CD14-positive monocyte (primary cell): ENCODE results near the gene OCEL1. TPM values are rescaled to one million over a fixed set of nuclear protein-coding genes. Genes with fewer than 3 reads are reported as not detected.
A peak's percentile ranks its signal among the peaks of the same experiment; 100 is the strongest.

Source experiments
- DNase-seq, 3 donors: peaks; one replicate each; pipeline ENCODE4 v3.0.0-alpha.2; 2011 to 2022
- H2AFZ ChIP-seq: 2 replicates; pipeline ENCODE4 v1.6.0; 2012; ENCODE audit warnings: mild to moderate bottlenecking, low read depth, low read length, inconsistent platforms; ENCODE audit not compliant: insufficient read depth, poor library complexity, severe bottlenecking
- H3K27ac ChIP-seq, 2 donors: 1 replicate in 1 of 2; 2 replicates in 1 of 2; pipeline ENCODE4 v1.5.1; 2012 to 2013; ENCODE audit warnings: low read length in 2 of 2, control low read depth in 1 of 2, inconsistent platforms in 1 of 2, low read depth in 1 of 2, mild to moderate bottlenecking in 1 of 2
- H3K27me3 ChIP-seq, 2 donors: one replicate each; pipeline versions ENCODE4 v1.6.0 to v1.6.1; 2011 to 2013; ENCODE audit warnings: low read length in 2 of 2; ENCODE audit not compliant: control insufficient read depth in 2 of 2, insufficient read depth in 2 of 2
- H3K36me3 ChIP-seq, 2 donors: replicated peaks in 1 of 2; 1 replicate in 1 of 2; 2 replicates in 1 of 2; pipeline versions ENCODE4 v1.5.1 to v1.6.1; 2012 to 2013; ENCODE audit warnings: low read length in 2 of 2, control low read depth in 1 of 2, inconsistent platforms in 1 of 2, mild to moderate bottlenecking in 1 of 2; ENCODE audit not compliant: insufficient read depth in 2 of 2, control insufficient read depth in 1 of 2
- H3K4me1 ChIP-seq, 2 donors: 1 replicate in 1 of 2; 2 replicates in 1 of 2; pipeline versions ENCODE4 v1.5.1 to v1.6.1; 2012 to 2013; ENCODE audit warnings: low read length in 2 of 2, control low read depth in 1 of 2, inconsistent platforms in 1 of 2, mild to moderate bottlenecking in 1 of 2, moderate library complexity in 1 of 2; ENCODE audit not compliant: insufficient read depth in 2 of 2, control insufficient read depth in 1 of 2
- H3K4me2 ChIP-seq: replicated peaks from 2 replicates; pipeline ENCODE3; 2012; ENCODE audit warnings: low read length, moderate library complexity, mild to moderate bottlenecking; ENCODE audit not compliant: poor library complexity, severe bottlenecking; ENCODE audit errors: extremely low read depth
- H3K4me3 ChIP-seq, 3 experiments: fragments of 200-600 bp in 1 of 3; sonication (generic) in 1 of 3; replicated peaks in 1 of 3; 1 replicate in 2 of 3; 2 replicates in 1 of 3; pipeline ENCODE4 v1.5.1; 2011 to 2013; ENCODE audit warnings: low read length in 3 of 3, mild to moderate bottlenecking in 3 of 3, control low read depth in 2 of 3, low read depth in 2 of 3, inconsistent platforms in 1 of 3, moderate library complexity in 1 of 3
- H3K79me2 ChIP-seq: 2 replicates; pipeline ENCODE4 v1.6.0; 2012; ENCODE audit warnings: mild to moderate bottlenecking, control low read depth, inconsistent platforms, low read length, moderate library complexity; ENCODE audit not compliant: insufficient read depth
- H3K9ac ChIP-seq: 2 replicates; pipeline ENCODE4 v1.6.0; 2017; ENCODE audit warnings: low read length, mild to moderate bottlenecking; ENCODE audit not compliant: insufficient read depth, poor library complexity, severe bottlenecking
- H3K9me3 ChIP-seq, 2 donors: replicated peaks in 1 of 2; 1 replicate in 1 of 2; 2 replicates in 1 of 2; pipeline versions ENCODE4 v1.5.1 to v1.6.1; 2012 to 2013; ENCODE audit warnings: low read length in 2 of 2, control low read depth in 1 of 2; ENCODE audit not compliant: control insufficient read depth in 1 of 2, insufficient read depth in 1 of 2
- H4K20me1 ChIP-seq: 2 replicates; pipeline ENCODE4 v1.6.0; 2012; ENCODE audit warnings: mild to moderate bottlenecking, low read length, control low read depth, moderate library complexity; ENCODE audit not compliant: insufficient read depth
- H3K27ac Mint-ChIP-seq, 7 donors: one replicate each; pipeline ENCODE4 v1.8.0; 2020; ENCODE audit warnings: mild to moderate bottlenecking in 7 of 7, mixed read lengths in 7 of 7, moderate library complexity in 6 of 7, inconsistent platforms in 2 of 7
- H3K27me3 Mint-ChIP-seq, 3 donors: one replicate each; pipeline ENCODE4 v1.8.0; 2021 to 2022; ENCODE audit warnings: low read depth in 3 of 3, mild to moderate bottlenecking in 3 of 3, mixed read lengths in 3 of 3, moderate library complexity in 3 of 3, inconsistent platforms in 1 of 3
- H3K36me3 Mint-ChIP-seq, 2 donors: one replicate each; pipeline ENCODE4 v1.8.0; 2020; ENCODE audit warnings: mixed read lengths in 2 of 2, inconsistent platforms in 1 of 2, mild to moderate bottlenecking in 1 of 2
- H3K4me1 Mint-ChIP-seq: one replicate; pipeline ENCODE4 v1.8.0; 2020; ENCODE audit warnings: mild to moderate bottlenecking, mixed read lengths
- H3K4me3 Mint-ChIP-seq, 2 donors: one replicate each; pipeline ENCODE4 v1.8.0; 2020; ENCODE audit warnings: mild to moderate bottlenecking in 2 of 2, mixed read lengths in 2 of 2, moderate library complexity in 1 of 2
- H3K9me3 Mint-ChIP-seq, 7 donors: one replicate each; pipeline ENCODE4 v1.8.0; 2020 to 2022; ENCODE audit warnings: mixed read lengths in 7 of 7, mild to moderate bottlenecking in 6 of 7, moderate library complexity in 6 of 7, inconsistent platforms in 2 of 7
- WGBS: methylation state at CpG from one replicate; pipeline ENCODE4 v1.1.5; 2013; ENCODE audit warnings: missing lambda C conversion rate; ENCODE audit not compliant: insufficient coverage; 5-methylcytosine and 5-hydroxymethylcytosine counted together
- intact Hi-C, 2 donors: fragments of 100-400 bp; cut with micrococcal nuclease; formaldehyde crosslinking; loops; one replicate each; pipeline versions ENCODE4 v1.15.0 to v1.15.1; 2023
- polyA plus RNA-seq, 3 donors: library from polyadenylated mRNA; depleted of rRNA in 1 of 3; unstranded in 2 of 3; stranded (reverse) in 1 of 3; fragments of 300-500 nt in 2 of 3; fragments of >200 nt in 1 of 3; fragmentation: Illumina TruSeq in 2 of 3; gene quantifications; 1 replicate in 2 of 3; 2 replicates in 1 of 3; pipeline ENCODE4 v1.2.3, GENCODE V29; 2012 to 2021
- TF ChIP-seq, protein P1 (sequence below): fragments of 200-600 bp; IDR thresholded peaks from one replicate; pipeline ENCODE4 v1.8.0; 2022; ENCODE audit warnings: antibody characterized with exemption, mild to moderate bottlenecking

Gene OCEL1
- polyA plus RNA-seq, 3 donors = 31.8 to 59.9 (median 57.6) TPM

DNA sequence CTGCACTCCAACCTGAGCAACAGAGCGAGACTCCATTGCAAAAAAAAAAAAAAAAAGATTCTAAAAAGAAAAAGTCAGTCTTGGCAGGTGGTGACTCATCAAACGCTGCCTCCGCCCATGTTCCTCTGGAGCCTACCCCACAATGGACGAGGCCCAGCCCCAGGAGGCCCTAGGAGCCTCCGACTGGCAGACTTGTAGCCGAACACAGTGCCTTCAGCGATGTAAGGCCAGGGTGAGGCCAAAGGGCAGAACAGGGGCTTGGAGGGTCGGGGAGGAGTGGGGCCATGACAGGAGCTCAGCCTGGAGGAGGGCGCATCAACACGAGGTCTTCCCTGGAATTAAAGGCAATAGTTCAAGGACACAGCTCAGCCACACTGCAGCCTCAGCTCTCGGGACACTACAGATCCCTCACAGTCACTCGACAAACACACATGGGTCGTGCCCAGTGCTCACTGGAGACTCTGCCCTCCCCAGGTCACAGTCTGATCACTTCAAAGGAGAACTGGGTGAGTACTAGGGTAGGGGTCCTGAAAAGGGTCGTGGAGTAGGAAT lies 5.7 kb upstream of the OCEL1 start:
- Histone ChIP-seq H3K4me2 (no peak overlapping the region), H3K27ac (peak overlapping the region; percentile 20 to 58), H3K4me1 (peaks cover 33 to 44% of the 10 kb centered on the region in 2 donors), H3K79me2 (no peaks in the 10 kb centered on the region), H2AFZ (no peak overlapping the region), H3K4me3 (no peak overlapping the region), H3K36me3 (peaks cover 7 to 21% of the 10 kb centered on the region in 2 donors), H3K9me3 (no peaks in the 10 kb centered on the region), H3K27me3 (no peaks in the 10 kb centered on the region), H4K20me1 (no peaks in the 10 kb centered on the region), H3K9ac (peak overlapping the region; percentile 12)
- Mint-ChIP-seq H3K27ac (peak overlapping the region; percentile 58 to 79 (median 73)), H3K4me3 (no peak overlapping the region), H3K27me3 (peaks cover 0 to 2% (median 0%) of the 10 kb centered on the region in 3 donors), H3K9me3 (no peaks in the 10 kb centered on the region), H3K4me1 (peaks cover 26% of the 10 kb centered on the region), H3K36me3 (peaks cover 18 to 33% of the 10 kb centered on the region in 2 donors)
- WGBS = 0% methylated on average over 3 of the region's 14 CpGs
- TF ChIP-seq, protein P1, sequence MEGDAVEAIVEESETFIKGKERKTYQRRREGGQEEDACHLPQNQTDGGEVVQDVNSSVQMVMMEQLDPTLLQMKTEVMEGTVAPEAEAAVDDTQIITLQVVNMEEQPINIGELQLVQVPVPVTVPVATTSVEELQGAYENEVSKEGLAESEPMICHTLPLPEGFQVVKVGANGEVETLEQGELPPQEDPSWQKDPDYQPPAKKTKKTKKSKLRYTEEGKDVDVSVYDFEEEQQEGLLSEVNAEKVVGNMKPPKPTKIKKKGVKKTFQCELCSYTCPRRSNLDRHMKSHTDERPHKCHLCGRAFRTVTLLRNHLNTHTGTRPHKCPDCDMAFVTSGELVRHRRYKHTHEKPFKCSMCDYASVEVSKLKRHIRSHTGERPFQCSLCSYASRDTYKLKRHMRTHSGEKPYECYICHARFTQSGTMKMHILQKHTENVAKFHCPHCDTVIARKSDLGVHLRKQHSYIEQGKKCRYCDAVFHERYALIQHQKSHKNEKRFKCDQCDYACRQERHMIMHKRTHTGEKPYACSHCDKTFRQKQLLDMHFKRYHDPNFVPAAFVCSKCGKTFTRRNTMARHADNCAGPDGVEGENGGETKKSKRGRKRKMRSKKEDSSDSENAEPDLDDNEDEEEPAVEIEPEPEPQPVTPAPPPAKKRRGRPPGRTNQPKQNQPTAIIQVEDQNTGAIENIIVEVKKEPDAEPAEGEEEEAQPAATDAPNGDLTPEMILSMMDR = no peak
- intact Hi-C loops = no loop called here
- peak; percentile 54 to 73 (median 68) for DNase-seq

DNA sequence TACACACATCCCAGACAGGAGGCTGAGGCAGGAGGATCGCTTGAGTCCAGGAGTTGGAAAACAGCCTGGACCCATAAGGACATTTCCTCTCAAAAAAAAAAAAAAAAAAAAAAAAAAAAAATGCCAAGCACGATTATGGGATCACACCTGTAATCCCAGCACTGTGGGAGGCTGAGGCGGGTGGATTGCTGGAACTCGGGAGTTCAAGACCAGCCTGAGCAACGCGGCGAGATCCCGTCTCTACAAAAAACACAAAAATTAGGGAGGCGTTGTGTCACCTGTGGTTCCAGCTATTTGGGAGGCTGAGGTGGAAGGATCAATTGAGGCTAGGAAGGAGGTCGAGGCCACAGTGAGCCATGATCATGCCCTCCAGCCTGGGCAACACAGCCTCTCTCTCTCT lies 973 bp upstream of the OCEL1 start:
- intact Hi-C loops = loop anchor here in 1 of 2 donors (5.0 kb wide), 1 partner anchor 148 kb away; the partner anchor contains the start of genes HAUS8 and MYO9B
- Histone ChIP-seq H2AFZ (peak overlapping the region; percentile 84), H3K4me3 (peak overlapping the region in 1 of 3 experiments; percentile 88), H4K20me1 (peaks cover 18% of the 10 kb centered on the region), H3K9ac (no peak overlapping the region), H3K9me3 (no peaks in the 10 kb centered on the region), H3K27me3 (no peaks in the 10 kb centered on the region), H3K27ac (no peak overlapping the region), H3K79me2 (peaks cover 6% of the 10 kb centered on the region), H3K4me1 (peaks cover 31 to 45% of the 10 kb centered on the region in 2 donors), H3K4me2 (no peak overlapping the region), H3K36me3 (peaks cover 6 to 19% of the 10 kb centered on the region in 2 donors)
- Mint-ChIP-seq H3K4me1 (peaks cover 27% of the 10 kb centered on the region), H3K9me3 (peaks cover 0 to 2% (median 0%) of the 10 kb centered on the region in 7 donors), H3K27ac (peak overlapping the region in 2 of 7 donors; percentile 8 to 46), H3K4me3 (no peak overlapping the region), H3K36me3 (peaks cover 14 to 26% of the 10 kb centered on the region in 2 donors), H3K27me3 (peaks cover 0 to 3% (median 0%) of the 10 kb centered on the region in 3 donors)
- TF ChIP-seq, protein P1 = no peak
- 92% methylated on average over 2 of the region's 10 CpGs for WGBS
- DNase-seq = no peak
